Measurements from ENCODE around the gene NSUN3.

Gene NSUN3

GRCh38 chr3:94081884-94082283 is 19.0 kb downstream of the NSUN3 start:
- ChIA-PET CTCF (no interaction called here), POLR2A (ENCODE audit: low non-redundant PET) (no interaction called here)
- no peak overlapping the region for H3K27ac ChIP-seq
- DNase-seq (ENCODE audit: low spot score): no peak
- TF ChIP-seq CTCF (conservative IDR thresholded peaks at IDR 0.05; ENCODE audit: low read depth): no peak

- DNase-seq (ENCODE audit: low spot score): no peak
- no peak for TF ChIP-seq CTCF (conservative IDR thresholded peaks at IDR 0.05; ENCODE audit: low read depth)
- no peak overlapping the region for H3K27ac ChIP-seq
- ChIA-PET POLR2A (ENCODE audit: low non-redundant PET) (no interaction called here), CTCF (no interaction called here)
These were observed 19.6 kb downstream of the NSUN3 start for GRCh38 chr3:94082391-94082937.

GRCh38 chr3:94083261-94083660 is 20.4 kb downstream of the NSUN3 start:
- ChIA-PET CTCF (no interaction called here), POLR2A (ENCODE audit: low non-redundant PET) (no interaction called here)
- no peak overlapping the region for H3K27ac ChIP-seq
- no peak for DNase-seq (ENCODE audit: low spot score)
- no peak for TF ChIP-seq CTCF (conservative IDR thresholded peaks at IDR 0.05; ENCODE audit: low read depth)

GRCh38 chr3:94089126-94089525 is 26.3 kb downstream of the NSUN3 start:
- ChIA-PET CTCF (no interaction called here), POLR2A (ENCODE audit: low non-redundant PET) (no interaction called here)
- DNase-seq (ENCODE audit: low spot score): no peak
- H3K27ac ChIP-seq: no peak overlapping the region
- no peak for TF ChIP-seq CTCF (conservative IDR thresholded peaks at IDR 0.05; ENCODE audit: low read depth)

- CTCF ChIA-PET: interaction anchor here (0.7 kb wide), 1 partner anchor 1058 kb away, joined by 4 read pairs; no protein-coding TSS in a partner anchor
- no peak for DNase-seq (ENCODE audit: low spot score)
- POLR2A ChIA-PET (ENCODE audit: low non-redundant PET): no interaction called here
These were observed 29.2 kb downstream of the NSUN3 start for GRCh38 chr3:94092086-94092485.

GRCh38 chr3:94093151-94093550 is 30.3 kb downstream of the NSUN3 start:
- TF ChIP-seq CTCF (conservative IDR thresholded peaks at IDR 0.05; ENCODE audit: low read depth): no peak
- ChIA-PET POLR2A (ENCODE audit: low non-redundant PET) (no interaction called here), CTCF (no interaction called here)
- no peak for DNase-seq (ENCODE audit: low spot score)
- H3K27ac ChIP-seq: no peak overlapping the region

More at GRCh38 chr3:94092086-94092485, 29.2 kb downstream of the NSUN3 start:
- no peak overlapping the region for H3K27ac ChIP-seq
- no peak for TF ChIP-seq CTCF (conservative IDR thresholded peaks at IDR 0.05; ENCODE audit: low read depth)

- ChIA-PET POLR2A (ENCODE audit: low non-redundant PET) (no interaction called here), CTCF (no interaction called here)
- no peak for DNase-seq (ENCODE audit: low spot score)
- TF ChIP-seq CTCF (conservative IDR thresholded peaks at IDR 0.05; ENCODE audit: low read depth): no peak
- H3K27ac ChIP-seq: no peak overlapping the region
These were observed 32.2 kb downstream of the NSUN3 start for GRCh38 chr3:94095111-94095510.
